PFSK-1 (cell line): ENCODE results near the gene PHACTR4.
A peak's percentile ranks its signal among the peaks of the same experiment; 100 is the strongest.

Source experiments
- FOXP2 ChIP-seq: optimal IDR thresholded peaks from 2 replicates; pipeline ENCODE3; 2011; ENCODE audit warnings: borderline replicate concordance, control low read depth, inconsistent platforms; ENCODE audit not compliant: insufficient read depth; ENCODE audit errors: extremely low read length, extremely low read depth
- POLR2AphosphoS5 ChIP-seq: IDR thresholded peaks from 2 replicates; pipeline ENCODE4 v1.6.1; 2012; ENCODE audit warnings: low read depth, mild to moderate bottlenecking, control low read depth, low read length, moderate library complexity
- SIN3A ChIP-seq: IDR thresholded peaks from 2 replicates; pipeline ENCODE4 v1.6.1; 2012; ENCODE audit warnings: mild to moderate bottlenecking, low read length, moderate library complexity, borderline replicate concordance; ENCODE audit not compliant: insufficient read depth
- TAF1 ChIP-seq: IDR thresholded peaks from 2 replicates; pipeline ENCODE4 v1.6.1; 2012; ENCODE audit warnings: low read length, control low read depth, borderline replicate concordance; ENCODE audit not compliant: insufficient read depth
- TF ChIP-seq, protein P1 (sequence below), 2 experiments: IDR thresholded peaks; 2 replicates each; pipeline versions ENCODE4 v1.6.1 to v1.8.0; 2011 to 2012; ENCODE audit warnings: low read depth in 2 of 2, low read length in 2 of 2, control low read depth in 1 of 2, inconsistent platforms in 1 of 2, mild to moderate bottlenecking in 1 of 2, moderate library complexity in 1 of 2; ENCODE audit not compliant: insufficient read depth in 1 of 2

The PHACTR4 gene

DNA sequence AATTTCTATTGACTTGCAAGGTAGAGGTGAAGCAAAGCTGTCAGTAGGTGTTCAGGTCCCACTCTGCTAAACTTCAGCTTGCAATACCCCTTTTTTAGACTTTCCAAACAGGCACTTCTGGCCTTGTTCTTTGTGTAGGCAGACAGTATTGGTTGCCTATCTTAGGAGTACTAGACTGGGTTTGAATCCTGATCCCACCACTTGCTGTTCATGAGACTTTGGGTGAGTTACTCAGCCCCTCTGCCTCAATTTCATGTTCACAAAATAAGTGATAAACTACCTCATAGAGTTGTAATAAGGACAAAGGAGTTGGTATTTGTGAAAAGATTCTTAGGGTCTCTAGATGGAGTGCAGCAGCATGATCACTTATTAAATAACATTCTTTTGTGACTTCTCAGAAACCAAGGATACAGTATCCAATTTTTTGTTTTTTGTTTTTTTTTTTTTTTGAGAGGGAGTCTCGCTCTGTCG, 141.5 kb downstream of the PHACTR4 start:
- TF ChIP-seq SIN3A, result 0 out of 2 replicates have a peak, but pooled peaks have one; percentile 6
- TF ChIP-seq, protein P1, sequence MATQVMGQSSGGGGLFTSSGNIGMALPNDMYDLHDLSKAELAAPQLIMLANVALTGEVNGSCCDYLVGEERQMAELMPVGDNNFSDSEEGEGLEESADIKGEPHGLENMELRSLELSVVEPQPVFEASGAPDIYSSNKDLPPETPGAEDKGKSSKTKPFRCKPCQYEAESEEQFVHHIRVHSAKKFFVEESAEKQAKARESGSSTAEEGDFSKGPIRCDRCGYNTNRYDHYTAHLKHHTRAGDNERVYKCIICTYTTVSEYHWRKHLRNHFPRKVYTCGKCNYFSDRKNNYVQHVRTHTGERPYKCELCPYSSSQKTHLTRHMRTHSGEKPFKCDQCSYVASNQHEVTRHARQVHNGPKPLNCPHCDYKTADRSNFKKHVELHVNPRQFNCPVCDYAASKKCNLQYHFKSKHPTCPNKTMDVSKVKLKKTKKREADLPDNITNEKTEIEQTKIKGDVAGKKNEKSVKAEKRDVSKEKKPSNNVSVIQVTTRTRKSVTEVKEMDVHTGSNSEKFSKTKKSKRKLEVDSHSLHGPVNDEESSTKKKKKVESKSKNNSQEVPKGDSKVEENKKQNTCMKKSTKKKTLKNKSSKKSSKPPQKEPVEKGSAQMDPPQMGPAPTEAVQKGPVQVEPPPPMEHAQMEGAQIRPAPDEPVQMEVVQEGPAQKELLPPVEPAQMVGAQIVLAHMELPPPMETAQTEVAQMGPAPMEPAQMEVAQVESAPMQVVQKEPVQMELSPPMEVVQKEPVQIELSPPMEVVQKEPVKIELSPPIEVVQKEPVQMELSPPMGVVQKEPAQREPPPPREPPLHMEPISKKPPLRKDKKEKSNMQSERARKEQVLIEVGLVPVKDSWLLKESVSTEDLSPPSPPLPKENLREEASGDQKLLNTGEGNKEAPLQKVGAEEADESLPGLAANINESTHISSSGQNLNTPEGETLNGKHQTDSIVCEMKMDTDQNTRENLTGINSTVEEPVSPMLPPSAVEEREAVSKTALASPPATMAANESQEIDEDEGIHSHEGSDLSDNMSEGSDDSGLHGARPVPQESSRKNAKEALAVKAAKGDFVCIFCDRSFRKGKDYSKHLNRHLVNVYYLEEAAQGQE (IDR thresholded peaks at IDR 0.05; ENCODE audit: insufficient read depth in 1 of 2, low read depth in 2 of 2, low read length in 2 of 2), result no peak
- no peak for TF ChIP-seq TAF1
- peak; percentile 89 for TF ChIP-seq POLR2AphosphoS5
- no peak for TF ChIP-seq FOXP2

DNA sequence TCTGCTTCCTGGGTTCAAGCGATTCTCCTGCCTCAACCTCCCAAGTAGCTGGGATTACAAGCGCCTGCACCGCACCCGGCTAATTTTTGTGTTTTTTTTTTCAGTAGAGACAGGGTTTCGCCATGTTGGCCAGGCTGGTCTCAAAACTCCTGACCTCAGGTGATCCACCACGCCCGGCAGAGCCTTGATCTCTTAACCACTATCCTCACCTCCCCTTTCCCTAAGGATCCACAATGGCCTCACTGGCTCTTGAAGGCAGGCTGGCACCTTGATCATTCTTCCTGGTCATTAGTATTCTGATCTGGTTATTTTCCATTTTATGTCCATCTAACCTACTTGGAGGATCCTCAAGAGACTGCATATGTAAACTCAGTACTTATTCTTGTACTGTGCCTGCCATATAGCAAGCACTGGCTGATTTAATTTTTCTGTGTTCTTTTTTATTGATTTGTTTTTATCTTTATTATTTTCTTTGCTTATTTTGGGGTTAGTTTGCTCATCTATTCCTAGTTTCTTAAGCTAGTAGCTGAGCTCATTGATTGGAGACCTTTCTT, 142.6 kb downstream of the PHACTR4 start:
- no peak for TF ChIP-seq FOXP2
- TF ChIP-seq TAF1, result no peak
- TF ChIP-seq POLR2AphosphoS5, result no peak
- TF ChIP-seq SIN3A, result no peak
- TF ChIP-seq, protein P1 (IDR thresholded peaks at IDR 0.05; ENCODE audit: insufficient read depth in 1 of 2, low read depth in 2 of 2, low read length in 2 of 2), result no peak

DNA sequence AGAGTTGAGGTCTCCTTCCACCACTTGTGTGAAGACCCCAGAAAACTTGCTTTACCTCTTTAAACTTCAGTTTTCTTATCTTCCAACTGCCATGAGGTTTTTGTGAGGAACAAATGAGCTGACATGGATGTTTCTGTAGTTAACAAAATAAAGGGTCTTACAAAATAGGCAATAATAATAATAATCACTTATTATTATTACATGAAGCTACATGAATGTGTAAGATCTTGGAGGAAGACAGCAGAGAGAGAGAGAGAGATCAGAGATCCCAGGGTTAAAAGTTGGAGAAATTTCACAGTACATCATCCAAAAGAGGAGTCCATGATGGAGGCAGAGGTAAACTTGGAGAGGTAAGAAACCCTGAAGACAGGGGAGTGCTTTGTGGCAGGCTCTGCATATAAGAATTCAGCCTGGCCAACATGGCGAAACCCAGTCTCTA, 147.0 kb downstream of the PHACTR4 start:
- TF ChIP-seq SIN3A, result no peak
- TF ChIP-seq POLR2AphosphoS5, result no peak
- no peak for TF ChIP-seq FOXP2
- TF ChIP-seq TAF1, result no peak
- TF ChIP-seq, protein P1 (IDR thresholded peaks at IDR 0.05; ENCODE audit: insufficient read depth in 1 of 2, low read depth in 2 of 2, low read length in 2 of 2), result no peak

DNA sequence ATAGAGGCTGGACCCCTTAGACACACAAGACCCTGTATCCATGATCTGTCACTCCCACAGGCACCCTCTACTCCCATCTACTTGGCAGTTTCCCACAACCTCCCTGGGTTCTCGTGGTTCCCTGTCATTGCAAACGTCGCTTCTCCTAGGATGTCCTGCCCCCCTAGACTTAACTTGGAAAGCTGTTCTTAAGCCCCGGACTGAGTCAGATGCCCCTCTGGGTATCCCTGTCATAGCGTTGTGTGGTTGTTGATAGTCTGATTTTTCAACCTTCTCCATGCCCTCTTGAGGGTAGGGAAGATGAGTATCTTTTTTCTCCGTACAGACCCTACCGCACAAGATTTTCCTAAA, 148.1 kb downstream of the PHACTR4 start:
- 0 out of 2 replicates have a peak, but pooled peaks have one; percentile 22 for TF ChIP-seq SIN3A
- no peak for TF ChIP-seq POLR2AphosphoS5
- TF ChIP-seq, protein P1 (IDR thresholded peaks at IDR 0.05; ENCODE audit: insufficient read depth in 1 of 2, low read depth in 2 of 2, low read length in 2 of 2), result no peak
